ENCODE measurements around the gene RAPGEF3. TPM values are rescaled to one million over a fixed set of nuclear protein-coding genes. Genes with fewer than 3 reads are reported as not detected.

Gene RAPGEF3
- total and polyA plus RNA-seq, 2 of the 13 experiments (the other 11 are each of a cell fraction or from before 2014, with no cell fraction given), result 0.07 TPM

DNA sequence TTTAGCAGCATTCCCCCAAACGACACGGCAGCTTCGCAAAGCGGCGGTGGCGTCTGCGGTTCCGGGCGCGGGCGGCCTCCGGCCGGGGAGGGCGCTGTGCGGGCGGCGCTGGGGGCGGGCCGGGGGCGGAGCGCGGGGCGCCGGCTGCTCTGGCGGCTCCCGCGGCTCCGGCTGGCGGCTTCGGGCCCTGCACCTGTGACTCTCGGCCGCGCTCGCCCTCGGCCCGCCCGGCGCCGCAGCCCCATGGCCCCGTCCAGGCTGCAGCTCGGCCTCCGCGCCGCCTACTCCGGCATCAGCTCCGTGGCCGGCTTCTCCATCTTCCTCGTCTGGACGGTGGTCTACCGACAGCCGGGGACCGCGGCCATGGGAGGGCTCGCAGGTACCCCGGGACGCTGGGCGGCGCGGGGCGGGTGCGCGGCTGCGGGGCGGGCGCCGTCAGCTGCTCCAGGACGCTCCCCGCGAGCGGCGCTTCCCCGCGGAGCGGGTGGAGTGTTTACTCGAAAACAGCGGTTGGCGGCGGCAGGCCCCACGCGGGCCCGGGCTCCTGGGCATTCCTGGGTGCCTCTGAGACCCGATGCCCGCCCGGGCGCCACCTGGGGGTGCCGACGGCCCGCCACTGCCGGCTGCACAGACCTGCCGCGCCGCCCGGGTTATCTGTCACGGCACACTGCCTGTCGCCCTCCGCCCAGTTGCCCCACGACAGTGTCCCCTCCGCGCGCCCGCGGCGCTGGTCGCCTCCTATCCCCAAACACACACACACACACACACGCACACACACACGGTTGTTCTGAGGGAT lies 14.6 kb upstream of the RAPGEF3 start, which contains the start of gene SLC48A1 (continued):
- TF ChIP-seq NR2F2 (IDR thresholded peaks at IDR 0.05; ENCODE audit: borderline replicate concordance, low read depth), result no peak
- no peak for TF ChIP-seq ZNF276 (CRISPR knock-in tag; IDR thresholded peaks at IDR 0.05; ENCODE audit: low read depth)
- no peak for TF ChIP-seq NBN (conservative IDR thresholded peaks at IDR 0.05)
- TF ChIP-seq RBFOX2 (IDR thresholded peaks at IDR 0.05; ENCODE audit: low read depth, low read length), result peak; percentile 65
- no peak for TF ChIP-seq ZBTB42 (CRISPR knock-in tag; IDR thresholded peaks at IDR 0.05)
- 0 out of 2 replicates have a peak, but pooled peaks have one; percentile 10 for TF ChIP-seq ELF3 (CRISPR knock-in tag; IDR thresholded peaks at IDR 0.05)
- no peak for TF ChIP-seq KDM6A (CRISPR knock-in tag; IDR thresholded peaks at IDR 0.05; ENCODE audit: low read depth)
- TF ChIP-seq ZNF24 (IDR thresholded peaks at IDR 0.05), result no peak
- TF ChIP-seq SP2 (CRISPR knock-in tag; IDR thresholded peaks at IDR 0.05), result no peak
- no peak for TF ChIP-seq SCMH1 (CRISPR knock-in tag; IDR thresholded peaks at IDR 0.05; ENCODE audit: borderline replicate concordance)
- no peak for TF ChIP-seq RNF2 (conservative IDR thresholded peaks at IDR 0.05; ENCODE audit: low read depth)
- TF ChIP-seq ZNF720 (CRISPR knock-in tag; IDR thresholded peaks at IDR 0.05), result no peak
- TF ChIP-seq, protein P1, sequence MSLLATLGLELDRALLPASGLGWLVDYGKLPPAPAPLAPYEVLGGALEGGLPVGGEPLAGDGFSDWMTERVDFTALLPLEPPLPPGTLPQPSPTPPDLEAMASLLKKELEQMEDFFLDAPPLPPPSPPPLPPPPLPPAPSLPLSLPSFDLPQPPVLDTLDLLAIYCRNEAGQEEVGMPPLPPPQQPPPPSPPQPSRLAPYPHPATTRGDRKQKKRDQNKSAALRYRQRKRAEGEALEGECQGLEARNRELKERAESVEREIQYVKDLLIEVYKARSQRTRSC (CRISPR knock-in tag; IDR thresholded peaks at IDR 0.05; ENCODE audit: low read depth), result no peak
- no peak for TF ChIP-seq KAT2B (IDR thresholded peaks at IDR 0.05; ENCODE audit: borderline replicate concordance, low read depth, low read length)
- TF ChIP-seq TBL1XR1 (IDR thresholded peaks at IDR 0.05; ENCODE audit: borderline replicate concordance, low read length, partially characterized antibody), result no peak
- peak; percentile 49; the same call in 1 of the 2 replicates for TF ChIP-seq KLF6 (CRISPR knock-in tag; IDR thresholded peaks at IDR 0.05)
- TF ChIP-seq, protein P2, sequence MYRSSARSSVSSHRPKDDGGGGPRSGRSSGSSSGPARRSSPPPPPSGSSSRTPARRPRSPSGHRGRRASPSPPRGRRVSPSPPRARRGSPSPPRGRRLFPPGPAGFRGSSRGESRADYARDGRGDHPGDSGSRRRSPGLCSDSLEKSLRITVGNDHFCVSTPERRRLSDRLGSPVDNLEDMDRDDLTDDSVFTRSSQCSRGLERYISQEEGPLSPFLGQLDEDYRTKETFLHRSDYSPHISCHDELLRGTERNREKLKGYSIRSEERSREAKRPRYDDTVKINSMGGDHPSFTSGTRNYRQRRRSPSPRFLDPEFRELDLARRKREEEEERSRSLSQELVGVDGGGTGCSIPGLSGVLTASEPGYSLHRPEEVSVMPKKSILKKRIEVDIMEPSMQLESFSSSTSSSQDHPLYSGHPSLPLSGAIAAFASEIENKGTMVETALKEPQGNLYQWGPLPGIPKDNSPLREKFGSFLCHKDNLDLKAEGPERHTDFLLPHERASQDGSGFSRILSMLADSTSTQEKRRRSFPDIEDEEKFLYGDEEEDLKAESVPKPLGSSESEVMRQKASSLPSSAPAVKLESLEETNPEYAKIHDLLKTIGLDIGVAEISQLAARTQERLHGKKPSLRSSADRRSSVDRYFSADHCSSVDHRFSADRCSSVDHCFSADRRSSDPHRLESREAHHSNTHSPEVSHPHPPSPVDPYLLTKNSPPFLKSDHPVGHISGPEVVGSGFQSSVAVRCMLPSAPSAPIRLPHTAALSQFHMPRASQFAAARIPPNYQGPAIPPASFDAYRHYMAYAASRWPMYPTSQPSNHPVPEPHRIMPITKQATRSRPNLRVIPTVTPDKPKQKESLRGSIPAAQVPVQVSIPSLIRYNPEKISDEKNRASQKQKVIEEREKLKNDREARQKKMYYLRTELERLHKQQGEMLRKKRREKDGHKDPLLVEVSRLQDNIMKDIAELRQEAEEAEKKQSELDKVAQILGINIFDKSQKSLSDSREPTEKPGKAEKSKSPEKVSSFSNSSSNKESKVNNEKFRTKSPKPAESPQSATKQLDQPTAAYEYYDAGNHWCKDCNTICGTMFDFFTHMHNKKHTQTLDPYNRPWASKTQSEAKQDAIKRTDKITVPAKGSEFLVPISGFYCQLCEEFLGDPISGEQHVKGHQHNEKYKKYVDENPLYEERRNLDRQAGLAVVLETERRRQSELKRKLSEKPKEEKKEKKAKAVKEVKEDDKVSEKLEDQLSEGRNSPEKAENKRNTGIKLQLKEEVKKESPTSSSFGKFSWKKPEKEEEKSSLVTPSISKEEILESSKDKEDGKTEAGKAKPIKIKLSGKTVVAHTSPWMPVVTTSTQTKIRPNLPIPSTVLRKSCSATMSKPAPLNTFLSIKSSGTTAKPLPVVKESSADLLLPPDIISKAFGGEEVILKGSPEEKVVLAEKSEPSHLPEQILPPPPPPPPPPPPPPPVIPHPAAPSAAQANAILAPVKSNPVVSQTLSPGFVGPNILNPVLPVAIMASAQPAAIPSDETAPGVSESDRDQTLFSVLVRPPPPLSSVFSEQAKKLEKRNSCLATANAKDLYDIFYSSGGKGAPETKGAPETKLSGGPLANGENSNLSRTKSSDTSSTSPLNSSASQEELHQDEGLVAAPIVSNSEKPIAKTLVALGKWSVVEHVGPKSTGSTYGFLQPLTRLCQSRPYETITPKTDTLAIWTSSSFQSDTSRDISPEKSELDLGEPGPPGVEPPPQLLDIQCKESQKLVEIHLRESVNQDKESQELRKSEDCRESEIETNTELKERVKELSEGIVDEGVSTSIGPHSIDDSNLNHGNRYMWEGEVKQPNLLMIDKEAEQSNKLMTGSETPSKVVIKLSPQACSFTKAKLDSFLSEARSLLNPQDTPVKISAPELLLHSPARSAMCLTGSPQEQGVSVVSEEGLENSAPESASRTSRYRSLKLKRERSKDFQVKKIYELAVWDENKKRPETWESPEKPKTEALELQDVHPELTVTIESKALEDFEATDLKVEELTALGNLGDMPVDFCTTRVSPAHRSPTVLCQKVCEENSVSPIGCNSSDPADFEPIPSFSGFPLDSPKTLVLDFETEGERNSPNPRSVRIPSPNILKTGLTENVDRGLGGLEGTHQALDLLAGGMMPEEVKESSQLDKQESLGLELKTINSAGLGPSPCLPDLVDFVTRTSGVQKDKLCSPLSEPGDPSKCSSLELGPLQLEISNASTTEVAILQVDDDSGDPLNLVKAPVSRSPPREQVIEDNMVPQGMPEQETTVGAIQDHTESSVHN (CRISPR knock-in tag; IDR thresholded peaks at IDR 0.05), result 0 out of 2 replicates have a peak, but pooled peaks have one; percentile 14
- no peak for TF ChIP-seq FUBP1 (CRISPR knock-in tag; IDR thresholded peaks at IDR 0.05; ENCODE audit: borderline replicate concordance)
